Measurements from ENCODE around the gene GAS2L1. TPM values are rescaled to one million over a fixed set of nuclear protein-coding genes. Genes with fewer than 3 reads are reported as not detected.

Gene GAS2L1
- total RNA-seq, 4 donors from 2014 or later = 7.5 to 31.6 (median 10.3) TPM

DNA sequence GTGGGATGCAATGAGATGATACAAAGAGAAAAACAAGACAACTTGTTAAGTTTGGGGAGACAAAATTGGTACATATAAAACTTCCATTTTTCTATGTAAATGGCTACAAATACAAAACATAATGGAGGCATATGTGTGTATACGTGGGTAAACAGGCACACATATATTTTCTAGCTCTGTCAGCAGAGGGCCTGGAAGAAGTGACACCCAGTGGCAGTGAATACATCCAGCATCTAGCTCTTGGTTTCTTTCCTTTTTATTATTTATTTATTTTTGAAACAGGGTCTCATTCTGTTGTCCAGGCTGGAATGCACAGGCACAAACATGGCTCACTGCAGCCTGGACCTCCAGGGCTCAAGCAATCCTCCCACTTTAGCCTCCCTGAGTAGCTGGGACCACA, 14.1 kb downstream of the GAS2L1 start:
- TF ChIP-seq, protein P1, sequence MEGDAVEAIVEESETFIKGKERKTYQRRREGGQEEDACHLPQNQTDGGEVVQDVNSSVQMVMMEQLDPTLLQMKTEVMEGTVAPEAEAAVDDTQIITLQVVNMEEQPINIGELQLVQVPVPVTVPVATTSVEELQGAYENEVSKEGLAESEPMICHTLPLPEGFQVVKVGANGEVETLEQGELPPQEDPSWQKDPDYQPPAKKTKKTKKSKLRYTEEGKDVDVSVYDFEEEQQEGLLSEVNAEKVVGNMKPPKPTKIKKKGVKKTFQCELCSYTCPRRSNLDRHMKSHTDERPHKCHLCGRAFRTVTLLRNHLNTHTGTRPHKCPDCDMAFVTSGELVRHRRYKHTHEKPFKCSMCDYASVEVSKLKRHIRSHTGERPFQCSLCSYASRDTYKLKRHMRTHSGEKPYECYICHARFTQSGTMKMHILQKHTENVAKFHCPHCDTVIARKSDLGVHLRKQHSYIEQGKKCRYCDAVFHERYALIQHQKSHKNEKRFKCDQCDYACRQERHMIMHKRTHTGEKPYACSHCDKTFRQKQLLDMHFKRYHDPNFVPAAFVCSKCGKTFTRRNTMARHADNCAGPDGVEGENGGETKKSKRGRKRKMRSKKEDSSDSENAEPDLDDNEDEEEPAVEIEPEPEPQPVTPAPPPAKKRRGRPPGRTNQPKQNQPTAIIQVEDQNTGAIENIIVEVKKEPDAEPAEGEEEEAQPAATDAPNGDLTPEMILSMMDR (IDR thresholded peaks at IDR 0.05; ENCODE audit: low read depth) = no peak

DNA sequence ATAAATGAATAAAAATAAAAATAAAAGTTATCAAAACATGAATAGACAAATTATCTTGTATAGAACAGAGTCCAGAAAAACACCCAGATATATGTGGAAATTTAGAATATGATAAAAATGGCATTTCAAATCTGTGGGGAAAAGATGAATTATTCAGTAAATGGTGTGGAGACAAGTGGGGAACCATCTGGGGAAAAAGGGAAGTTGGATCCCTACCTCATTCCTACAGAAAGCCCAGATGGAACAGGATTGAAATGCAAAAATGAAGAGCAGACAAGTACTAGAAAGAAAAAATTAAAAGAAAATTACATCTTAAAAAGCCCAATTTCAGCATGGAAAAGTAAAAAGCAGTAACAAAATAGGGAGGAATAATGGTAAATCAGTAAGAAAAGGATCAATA, 17.2 kb downstream of the GAS2L1 start:
- TF ChIP-seq, protein P1 (IDR thresholded peaks at IDR 0.05; ENCODE audit: low read depth) = no peak

DNA sequence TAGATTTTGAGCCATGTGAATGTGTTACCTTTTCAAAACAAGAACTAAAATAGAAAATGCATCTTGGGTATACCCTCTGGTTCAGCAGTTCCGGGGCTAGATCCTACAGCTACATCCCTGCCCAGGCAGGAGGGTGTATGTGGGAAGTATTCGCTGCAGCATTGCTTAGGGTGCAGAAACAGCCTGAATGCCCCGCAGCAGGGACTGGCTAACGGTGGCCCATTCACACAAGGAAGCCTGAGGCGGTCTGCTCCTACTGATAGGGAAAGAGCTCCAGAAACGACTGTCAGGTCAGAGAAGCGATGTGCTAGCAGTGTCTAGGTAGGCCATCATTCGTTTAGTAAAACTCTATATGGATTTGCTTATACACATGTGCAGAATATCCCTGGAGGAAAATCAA, 18.9 kb downstream of the GAS2L1 start:
- TF ChIP-seq, protein P1 (IDR thresholded peaks at IDR 0.05; ENCODE audit: low read depth) = no peak

DNA sequence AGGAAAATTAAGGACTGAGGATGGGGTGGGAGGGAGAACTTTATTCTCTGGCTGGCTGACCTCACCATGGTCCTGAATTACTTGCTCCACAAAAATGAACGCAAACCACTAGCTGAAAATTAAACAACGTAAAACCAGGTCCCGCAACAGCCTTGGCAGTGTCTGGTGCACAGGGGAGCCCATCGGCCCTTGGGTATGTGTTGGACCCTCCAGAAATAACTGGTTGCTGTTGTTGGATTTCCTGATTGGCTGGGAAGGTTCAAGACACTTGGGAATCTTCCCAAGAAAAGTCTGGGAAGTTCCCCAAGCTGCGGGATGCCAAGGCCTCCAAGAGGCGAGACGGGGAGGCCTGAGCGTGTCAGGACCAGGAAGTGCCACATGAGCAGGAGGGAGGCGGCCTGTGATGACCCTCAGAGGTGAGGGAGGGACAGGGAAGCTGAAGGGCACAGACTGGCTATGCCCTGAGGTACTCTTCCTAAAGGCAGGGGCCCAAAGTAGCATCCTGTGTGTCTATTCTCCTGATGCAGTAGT, 19.4 kb downstream of the GAS2L1 start:
- TF ChIP-seq, protein P1 (IDR thresholded peaks at IDR 0.05; ENCODE audit: low read depth) = no peak

DNA sequence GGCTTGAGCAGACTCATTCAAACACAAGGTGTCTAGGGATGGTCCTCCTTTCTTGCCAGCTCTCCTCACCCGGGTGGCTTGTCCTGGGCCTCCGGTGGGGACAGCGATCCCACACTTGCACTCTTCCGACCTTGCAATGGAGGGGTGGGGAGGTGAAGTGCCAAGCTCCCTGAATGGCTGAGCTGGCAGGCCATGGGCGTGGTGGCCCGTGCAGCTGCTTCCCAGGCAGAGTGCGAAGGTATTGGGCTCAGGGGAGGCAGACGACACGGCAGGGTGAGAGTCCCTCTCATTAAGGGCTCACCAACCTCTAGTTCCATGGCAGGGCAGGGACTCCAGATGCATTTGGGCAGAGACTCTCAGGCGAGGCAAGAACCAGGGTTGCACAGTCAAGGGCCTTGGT, 20.0 kb downstream of the GAS2L1 start:
- TF ChIP-seq, protein P1 (IDR thresholded peaks at IDR 0.05; ENCODE audit: low read depth) = no peak

DNA sequence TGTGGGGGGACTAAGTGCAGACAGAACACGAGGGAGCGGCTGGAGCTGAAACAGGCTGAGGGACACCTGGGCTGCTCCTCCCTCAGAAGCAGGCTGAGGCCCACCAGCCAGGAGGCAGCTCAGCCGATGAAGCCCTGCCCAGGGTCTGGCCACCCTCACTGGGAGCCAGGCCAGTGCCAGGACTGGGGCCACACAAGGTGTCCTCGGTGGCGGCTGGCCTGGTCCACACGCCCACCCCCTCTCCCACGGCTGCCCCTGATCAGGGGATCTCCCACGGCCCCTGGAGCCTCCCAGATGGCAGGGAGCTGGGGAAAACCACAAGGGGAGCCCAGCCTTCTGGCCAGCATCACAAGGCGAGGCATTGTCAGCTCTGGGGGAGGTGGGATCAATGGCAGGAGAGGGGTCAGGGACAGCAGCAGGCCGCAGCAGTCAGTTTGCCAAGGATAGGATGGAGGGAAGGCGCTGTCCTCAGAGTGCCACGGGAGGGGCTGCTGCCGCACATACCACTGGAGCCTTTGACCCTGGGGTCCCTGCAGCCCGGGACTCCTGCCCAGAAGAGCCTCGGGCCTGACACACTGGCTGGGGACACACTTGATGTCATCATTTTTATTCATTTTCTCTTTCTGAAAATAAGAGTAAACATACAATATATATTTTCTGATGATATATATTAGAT, 20.8 kb downstream of the GAS2L1 start:
- TF ChIP-seq, protein P1 (IDR thresholded peaks at IDR 0.05; ENCODE audit: low read depth) = no peak

DNA sequence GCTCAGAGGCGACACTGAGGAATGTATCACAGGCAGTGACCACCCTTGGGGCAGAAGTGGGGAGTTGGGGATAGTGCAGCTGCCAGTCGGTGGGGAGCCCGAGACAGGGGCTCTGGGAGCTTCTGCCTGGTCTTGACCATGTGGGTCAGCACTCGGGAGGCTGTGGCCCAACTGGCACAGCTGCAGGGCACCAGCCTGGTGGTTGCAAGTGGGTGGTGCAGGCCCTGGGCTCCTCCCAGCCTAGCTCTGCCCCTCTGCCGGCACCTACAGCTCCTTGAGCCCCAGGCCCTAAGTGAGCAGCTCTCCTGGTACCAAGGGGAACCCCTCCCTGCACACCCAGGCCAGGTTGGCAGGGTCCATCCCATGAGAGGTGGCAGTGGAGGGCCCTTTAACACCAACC, 21.6 kb downstream of the GAS2L1 start:
- TF ChIP-seq, protein P1 (IDR thresholded peaks at IDR 0.05; ENCODE audit: low read depth) = no peak
